Epithelial cell of proximal tubule (primary cell): ENCODE results near the gene DIAPH1. TPM values are rescaled to one million over a fixed set of nuclear protein-coding genes. Genes with fewer than 3 reads are reported as not detected.
A peak's percentile ranks its signal among the peaks of the same experiment; 100 is the strongest.

ENCODE experiments used
- DNase-seq: peaks from one replicate; pipeline ENCODE4 v3.0.0-alpha.2; 2011; ENCODE audit warnings: low read depth
- H3K4me3 ChIP-seq: 2 replicates; pipeline ENCODE4 v1.5.1; 2011; ENCODE audit warnings: low read depth, mild to moderate bottlenecking, low read length
- CTCF ChIP-seq: conservative IDR thresholded peaks from 2 replicates; pipeline ENCODE4 v1.5.1; 2012; ENCODE audit warnings: low read depth, mild to moderate bottlenecking, low read length
- total RNA-seq: library from RNA; depleted of rRNA; stranded (reverse); fragments of >200 nt; gene quantifications from 2 replicates; pipeline ENCODE4 v1.2.3, GENCODE V29; 2015

DIAPH1 gene
- total RNA-seq, 1 donor from 2014 or later: 94.0 TPM

GRCh38 chr5:141623611-141624010, 4.8 kb upstream of the DIAPH1 start:
- TF ChIP-seq CTCF: no peak
- no peak overlapping the region for H3K4me3 ChIP-seq
- no peak for DNase-seq

- no peak overlapping the region for H3K4me3 ChIP-seq
- no peak for TF ChIP-seq CTCF
- DNase-seq: no peak
These were observed 4.4 kb upstream of the DIAPH1 start for GRCh38 chr5:141623186-141623585.

- no peak for TF ChIP-seq CTCF
- peak overlapping the region; percentile 79 for H3K4me3 ChIP-seq
- DNase-seq: no peak
These were observed 583 bp downstream of the DIAPH1 start for GRCh38 chr5:141618030-141618803.

GRCh38 chr5:141617682-141618029, 1.1 kb downstream of the DIAPH1 start:
- no peak for DNase-seq
- no peak for TF ChIP-seq CTCF
- H3K4me3 ChIP-seq: peak overlapping the region; percentile 79

GRCh38 chr5:141617128-141617527, 1.7 kb downstream of the DIAPH1 start:
- TF ChIP-seq CTCF: no peak
- peak overlapping the region; percentile 79 for H3K4me3 ChIP-seq
- no peak for DNase-seq

- no peak for TF ChIP-seq CTCF
- H3K4me3 ChIP-seq: peak overlapping the region; percentile 79
- DNase-seq: no peak
These were observed 2.6 kb downstream of the DIAPH1 start for GRCh38 chr5:141615991-141616720.

- no peak overlapping the region for H3K4me3 ChIP-seq
- DNase-seq: no peak
- TF ChIP-seq CTCF: no peak
These were observed 5.5 kb downstream of the DIAPH1 start for GRCh38 chr5:141613344-141613743.
